Adipose tissue (tissue), 3 donors: ENCODE results near the gene ADPRHL1. TPM values are rescaled to one million over a fixed set of nuclear protein-coding genes. Genes with fewer than 3 reads are reported as not detected.
"Not testable (repeated sequence)": the region's sequence is repeated elsewhere in the genome, so short reads cannot be mapped to it uniquely, and the experiment has no call there.

Experiments
- H3K27ac ChIP-seq: one replicate; pipeline ENCODE4 v1.5.1; 2013; ENCODE audit warnings: low read depth, low read length
- WGBS, 3 donors: extraction: QIAGEN DNeasy Blood & Tissue Kit; methylation state at CpG; one replicate each; pipeline ENCODE4 v1.1.7; 2013; 5-methylcytosine and 5-hydroxymethylcytosine counted together
- polyA plus RNA-seq, 3 donors: library from polyadenylated mRNA; stranded (reverse); fragments of 200-250 nt; gene quantifications; one replicate each; pipeline ENCODE4 v1.2.3, GENCODE V29; 2013
- donor health status: healthy with polysubstance abuse.
- donor health status: Bipolar disorder and iron deficiency.
- donor health status: healthy.

ADPRHL1 gene
- polyA plus RNA-seq, 3 donors, result 0.90 to 3.8 (median 2.4) TPM

DNA sequence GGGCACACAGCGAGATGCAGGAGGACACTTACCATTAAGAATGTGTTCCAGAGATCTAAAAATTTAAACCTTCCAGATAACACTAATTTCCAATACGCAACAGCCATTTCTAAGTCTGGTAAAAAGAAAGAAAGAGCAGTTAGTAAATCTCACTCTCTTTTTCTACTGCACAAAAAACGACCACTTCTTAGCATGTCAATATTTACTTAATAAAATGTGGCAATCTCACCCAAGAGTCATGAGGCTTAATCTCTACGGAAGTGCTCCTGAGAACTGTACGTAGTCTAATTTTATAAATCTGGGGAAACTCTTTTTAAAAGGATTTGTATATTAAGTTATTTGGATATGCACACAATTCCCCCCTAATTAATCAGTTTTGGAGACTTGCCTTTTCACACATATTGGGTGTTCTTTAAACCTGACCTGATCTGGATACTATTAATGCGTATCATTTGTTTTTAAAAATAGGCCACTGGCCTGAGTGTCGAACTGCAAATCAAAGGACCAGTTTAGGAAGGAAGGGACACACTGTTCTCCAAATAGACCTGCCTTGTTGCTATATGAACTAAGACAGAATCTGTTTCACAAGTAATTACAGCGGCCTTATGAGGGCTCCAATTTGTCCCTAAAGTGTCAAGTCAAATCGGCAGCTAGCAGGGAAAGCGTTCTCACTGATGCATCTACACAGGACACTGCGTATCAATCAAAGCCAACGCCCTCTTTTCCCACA, 7.9 kb upstream of the ADPRHL1 start:
- 83 to 93% (median 92%) methylated on average over 12 of the region's 12 CpGs for WGBS, 3 donors
- H3K27ac ChIP-seq, result no peak overlapping the region

DNA sequence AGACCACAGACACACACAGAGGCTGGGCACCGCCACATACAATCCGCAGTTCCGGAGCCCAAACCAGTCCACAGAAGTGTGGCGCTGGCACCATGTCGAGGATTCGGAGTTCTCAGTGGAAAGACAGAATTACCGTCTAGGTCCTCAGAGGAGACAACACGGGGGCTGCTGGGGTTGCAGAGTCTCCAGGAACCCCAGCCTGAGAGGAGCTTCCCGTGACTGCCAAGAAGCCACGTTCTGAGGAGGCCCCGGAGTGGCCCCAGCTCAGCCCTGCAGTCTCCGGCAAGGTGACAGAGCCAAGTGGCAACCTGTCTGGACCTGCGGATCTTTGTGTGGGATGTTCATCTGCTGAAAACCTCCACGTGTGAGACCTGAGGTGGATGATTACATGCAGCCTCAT, 7.3 kb upstream of the ADPRHL1 start:
- no peak overlapping the region for H3K27ac ChIP-seq
- WGBS, 3 donors, result 92 to 95% (median 93%) methylated on average over 14 of the region's 14 CpGs

GRCh38 chr13:113460064-113460555, 6.8 kb upstream of the ADPRHL1 start:
- 91% methylated on average over 14 of the region's 14 CpGs for WGBS, 3 donors

GRCh38 chr13:113458253-113459065, 5.2 kb upstream of the ADPRHL1 start:
- H3K27ac ChIP-seq, result no peak overlapping the region
- 73 to 79% (median 77%) methylated on average over 23 of the region's 23 CpGs for WGBS, 3 donors

More at GRCh38 chr13:113460064-113460555, 6.8 kb upstream of the ADPRHL1 start:
- no peak overlapping the region for H3K27ac ChIP-seq

DNA sequence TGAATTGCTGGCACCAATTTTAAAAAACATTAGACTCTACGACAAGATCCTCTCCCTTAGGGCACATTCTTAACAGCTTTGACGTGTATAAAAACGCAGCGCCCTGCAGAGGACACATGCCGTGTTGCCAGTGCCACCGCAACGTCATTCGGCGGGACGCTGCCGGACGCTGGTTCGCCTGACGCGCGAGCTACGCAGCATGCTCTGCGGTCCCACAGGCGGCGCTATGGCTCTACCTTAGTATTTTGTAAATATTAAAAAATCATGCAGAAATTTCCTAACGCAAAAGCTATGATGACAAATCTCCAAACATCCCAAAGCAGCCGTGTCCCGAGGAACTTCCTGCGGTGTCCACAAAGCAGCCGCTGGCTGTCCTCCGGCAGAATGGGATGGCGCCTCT, 4.2 kb upstream of the ADPRHL1 start:
- 91 to 93% (median 91%) methylated on average over 27 of the region's 27 CpGs for WGBS, 3 donors
- no peak overlapping the region for H3K27ac ChIP-seq

- WGBS, 3 donors, result 95 to 96% (median 95%) methylated on average over 16 of the region's 16 CpGs
Observed at GRCh38 chr13:113456116-113456702, 2.9 kb upstream of the ADPRHL1 start.

DNA sequence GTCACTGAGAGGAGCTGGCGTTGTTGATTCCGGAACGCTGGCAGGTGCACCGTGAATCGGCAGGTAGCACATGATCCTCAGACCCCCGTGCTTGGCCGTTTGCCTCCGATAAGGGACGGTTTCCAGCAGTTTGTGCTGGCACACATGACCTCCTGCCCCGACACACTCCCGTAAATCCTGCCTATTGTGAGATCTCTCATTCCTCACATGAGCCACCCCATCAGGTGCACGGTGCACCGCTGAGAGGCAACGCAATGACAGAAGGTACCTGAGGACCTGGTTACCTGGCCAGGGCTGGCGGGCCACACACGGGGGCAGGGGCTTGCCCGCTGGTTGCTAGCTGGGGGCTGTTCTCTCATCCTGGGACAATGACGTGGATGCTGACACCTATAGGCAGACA, 2.1 kb upstream of the ADPRHL1 start:
- H3K27ac ChIP-seq, result no peak overlapping the region
- WGBS, 3 donors, result 53 to 95% (median 93%) methylated on average over 18 of the region's 18 CpGs

More at GRCh38 chr13:113456116-113456702, 2.9 kb upstream of the ADPRHL1 start:
- no peak overlapping the region for H3K27ac ChIP-seq

DNA sequence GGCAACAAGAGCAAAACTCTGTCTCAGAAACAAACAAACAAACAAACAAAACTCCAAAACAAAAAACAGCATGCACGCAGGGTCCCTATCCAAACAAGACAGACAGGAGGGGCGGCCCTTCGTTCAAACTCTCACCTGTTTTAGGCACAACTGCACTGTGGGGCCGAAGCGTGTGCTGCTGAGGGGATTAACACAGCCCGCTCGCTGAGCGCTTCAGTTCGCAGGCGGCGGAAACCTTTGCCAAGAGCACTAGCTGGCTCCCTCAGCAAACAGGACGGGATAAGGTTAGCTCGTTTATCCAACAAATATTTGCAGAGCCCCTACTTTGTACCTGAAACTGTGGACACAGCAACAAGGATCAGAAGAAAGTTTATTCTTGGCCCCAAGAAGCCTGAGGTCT, 1.6 kb upstream of the ADPRHL1 start:
- WGBS, 3 donors, result 56 to 97% (median 95%) methylated on average over 13 of the region's 13 CpGs
- no peak overlapping the region for H3K27ac ChIP-seq

- WGBS, 3 donors, result 74 to 87% (median 86%) methylated on average over 4 of the region's 4 CpGs
- H3K27ac ChIP-seq, result no peak overlapping the region
Observed at GRCh38 chr13:113452466-113452865, 822 bp downstream of the ADPRHL1 start.

- H3K27ac ChIP-seq, result no peak overlapping the region
- WGBS, 3 donors, result 83 to 93% (median 88%) methylated on average over 24 of the region's 24 CpGs
Observed at GRCh38 chr13:113451951-113452421, 1.3 kb downstream of the ADPRHL1 start.

DNA sequence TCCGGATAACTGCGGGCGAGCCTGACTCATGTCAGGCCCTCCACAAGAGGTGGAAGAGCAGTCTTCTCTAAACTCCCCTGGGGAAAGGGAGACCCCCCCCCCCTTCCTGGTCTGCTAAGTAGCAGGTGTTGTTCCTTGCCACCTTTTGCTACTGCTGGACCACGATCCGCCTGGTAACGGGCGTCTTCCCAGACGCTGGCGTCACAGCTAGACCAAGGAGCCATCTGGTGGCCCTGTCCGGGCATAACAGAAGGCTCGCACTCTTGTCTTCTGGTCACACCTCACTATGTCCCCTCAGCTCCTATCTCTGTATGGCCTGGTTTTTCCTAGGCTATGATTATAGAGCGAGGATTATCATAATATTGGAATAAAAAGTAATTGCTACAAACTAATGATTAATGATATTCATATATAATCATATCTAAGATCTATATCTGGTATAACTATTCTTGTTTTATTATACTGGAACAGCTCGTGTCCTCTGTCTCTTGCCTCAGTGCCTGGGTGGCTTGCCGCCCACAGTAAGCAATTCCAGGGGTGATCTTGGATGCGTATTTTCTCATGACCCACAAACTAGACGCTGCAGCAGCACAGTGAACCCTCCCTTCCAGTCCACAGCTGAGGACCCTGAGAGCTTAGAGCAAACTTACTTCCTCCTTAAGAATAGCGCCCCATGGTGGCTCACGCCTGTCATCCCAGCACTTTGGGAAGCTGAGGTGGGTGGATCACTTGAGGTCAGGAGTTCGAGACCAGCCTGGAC, 2.2 kb downstream of the ADPRHL1 start:
- H3K27ac ChIP-seq, result not testable (repeated sequence)
- 54 to 72% (median 72%) methylated on average over 18 of the region's 19 CpGs for WGBS, 3 donors

DNA sequence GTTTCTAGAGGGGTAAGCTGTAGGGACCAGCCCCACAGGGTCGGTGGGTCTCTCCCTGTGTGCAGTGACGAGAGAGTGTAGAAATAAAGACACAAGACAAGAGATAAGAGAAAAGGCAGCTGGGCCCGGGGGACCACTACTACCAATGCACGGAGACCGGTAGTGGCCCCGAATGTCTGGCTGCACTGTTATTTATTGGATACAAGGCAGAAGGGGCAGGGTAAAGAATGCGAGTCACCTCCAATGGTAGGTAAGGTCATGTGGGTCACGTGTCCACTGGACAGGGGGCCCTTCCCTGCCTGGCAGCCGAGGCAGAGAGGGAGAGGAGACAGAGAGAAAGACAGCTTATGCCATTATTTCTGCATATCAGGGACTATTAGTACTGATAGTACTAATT, 2.9 kb downstream of the ADPRHL1 start:
- H3K27ac ChIP-seq, result not testable (repeated sequence)
- 84 to 96% (median 88%) methylated on average over 8 to 9 of the region's 9 CpGs for WGBS, 3 donors

DNA sequence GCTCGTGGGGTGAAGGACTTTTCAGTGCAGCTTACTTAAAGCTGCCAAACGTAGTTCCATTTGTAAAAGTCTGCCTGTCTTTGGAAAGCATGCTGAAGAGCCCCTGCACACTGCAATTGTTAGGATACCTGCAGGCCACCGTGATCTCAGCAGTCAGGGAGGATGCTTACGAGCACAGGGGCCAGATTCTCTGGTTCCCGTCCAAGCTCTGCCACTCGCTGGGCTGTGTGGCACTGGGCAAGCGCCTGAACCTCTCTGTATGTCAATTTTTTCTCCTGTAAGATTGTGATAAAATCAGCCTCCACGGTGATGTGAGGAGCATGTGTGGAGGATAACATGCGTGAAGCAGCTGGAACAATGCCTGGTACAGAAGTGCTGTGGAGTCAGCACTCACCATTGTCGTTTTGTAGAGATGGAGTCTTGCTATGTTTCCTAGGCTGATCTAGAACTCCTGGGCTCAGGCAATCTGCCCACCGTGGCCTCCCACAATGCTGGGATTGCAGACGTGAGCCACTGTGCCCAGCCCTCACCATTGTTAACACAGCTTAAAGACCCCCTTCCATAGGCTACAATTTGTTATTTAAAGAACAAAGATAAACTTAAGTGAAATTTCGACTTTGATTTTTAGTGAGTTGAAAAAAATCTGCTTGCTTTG, 3.5 kb downstream of the ADPRHL1 start:
- no peak overlapping the region for H3K27ac ChIP-seq
- whole genome bisulfite sequencing, 3 donors, result 72 to 80% (median 73%) methylated on average over 13 of the region's 13 CpGs

GRCh38 chr13:113448885-113449692, 4.2 kb downstream of the ADPRHL1 start:
- 17 to 57% (median 55%) methylated on average over 28 to 29 of the region's 29 CpGs for WGBS, 3 donors
- H3K27ac ChIP-seq, result no peak overlapping the region

DNA sequence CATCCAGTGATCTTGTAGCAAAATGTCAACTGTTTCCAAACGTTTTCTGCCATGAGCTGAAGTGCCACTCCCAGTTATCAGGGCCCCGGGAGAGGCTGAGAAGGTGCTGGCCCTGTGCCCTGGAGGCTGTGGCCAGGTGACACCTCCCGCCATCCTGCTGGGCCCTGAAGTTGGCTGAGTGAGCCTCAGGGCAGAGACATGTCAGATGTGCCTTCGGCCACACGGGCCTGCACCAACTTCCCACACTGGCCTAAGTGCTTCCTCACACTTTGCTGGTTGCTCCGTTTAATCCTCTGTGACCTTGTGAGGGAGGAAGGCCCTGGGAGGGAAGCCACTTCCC, 4.8 kb downstream of the ADPRHL1 start:
- H3K27ac ChIP-seq, result no peak overlapping the region
- WGBS, 3 donors, result 19 to 61% (median 53%) methylated on average over 6 of the region's 6 CpGs

- 87 to 97% (median 88%) methylated on average over 6 of the region's 6 CpGs for WGBS, 3 donors
- H3K27ac ChIP-seq, result no peak overlapping the region
Observed at GRCh38 chr13:113447596-113447995, 5.7 kb downstream of the ADPRHL1 start.

DNA sequence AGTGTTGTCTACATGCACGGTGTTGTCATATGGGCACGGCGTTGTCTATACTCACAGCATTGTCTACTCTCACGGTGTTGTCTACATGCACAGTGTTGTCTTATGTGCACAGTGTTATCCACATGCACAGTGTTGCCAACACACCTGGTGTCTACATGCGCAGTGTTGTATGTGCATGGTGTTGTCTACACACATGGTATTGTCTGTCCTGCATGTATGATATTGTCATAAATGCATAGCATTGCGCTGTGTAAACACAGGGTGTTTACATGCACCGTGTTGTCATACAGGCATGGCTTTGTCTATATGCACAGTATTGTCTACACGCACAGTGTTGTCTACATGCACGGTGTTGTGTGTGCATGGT, 6.8 kb downstream of the ADPRHL1 start:
- 81 to 96% (median 94%) methylated on average over 9 of the region's 9 CpGs for WGBS, 3 donors
- H3K27ac ChIP-seq, result no peak overlapping the region
